GM19438 (cell line): ENCODE results near the gene DISP2.

Experiments
- ATAC-seq: cut with Tn5 transposase; IDR thresholded peaks from one replicate; pipeline ENCODE4 v1.9.1; 2021; ENCODE audit warnings: low read depth; ENCODE audit not compliant: unreplicated experiment

DISP2 gene

DNA sequence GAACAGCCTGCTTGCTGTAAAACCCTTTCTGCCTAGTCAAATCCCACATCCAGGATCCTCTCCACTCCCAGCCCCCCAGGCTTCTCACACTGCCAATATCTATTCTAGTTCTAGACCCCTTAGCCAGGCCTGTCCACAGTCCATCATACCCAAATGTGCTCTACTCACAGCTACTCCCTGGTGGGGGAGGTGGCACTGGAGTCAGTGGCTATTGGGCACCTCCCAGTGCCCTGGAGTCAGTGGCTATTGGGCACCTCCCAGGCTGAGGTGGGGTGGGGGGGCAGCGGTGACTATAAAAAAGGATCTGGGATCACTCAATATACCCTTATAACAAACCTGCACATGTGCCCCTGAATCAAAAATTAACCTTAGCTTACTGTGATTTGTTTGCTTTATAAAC, 773 bp upstream of the DISP2 start:
- no peak for ATAC-seq

- peak; percentile 27 for ATAC-seq
Observed at GRCh38 chr15:40358471-40359353, 693 bp downstream of the DISP2 start.

DNA sequence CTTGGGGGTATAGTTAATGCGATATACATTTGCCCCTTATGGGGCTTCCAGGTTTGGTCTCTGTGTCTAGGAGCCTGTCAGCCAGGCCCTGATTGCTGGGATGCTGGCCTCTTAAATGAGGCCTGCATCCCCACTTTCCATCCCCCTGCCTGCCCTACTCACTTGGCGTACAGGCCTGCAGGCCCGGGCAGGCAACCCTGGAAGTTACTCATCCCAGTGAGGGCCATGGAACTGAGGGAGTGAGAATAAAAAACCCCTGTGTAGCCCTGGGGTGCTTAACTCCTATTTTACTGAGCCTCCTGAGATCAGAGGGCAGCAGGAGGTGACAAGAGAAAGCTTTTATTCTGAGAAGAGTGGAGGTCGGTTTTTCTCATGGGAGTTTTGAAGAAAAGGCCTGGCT, 2.0 kb downstream of the DISP2 start:
- no peak for ATAC-seq

GRCh38 chr15:40361640-40362039, 3.6 kb downstream of the DISP2 start:
- no peak for ATAC-seq

- no peak for ATAC-seq
Observed at GRCh38 chr15:40363611-40364010, 5.6 kb downstream of the DISP2 start.

DNA sequence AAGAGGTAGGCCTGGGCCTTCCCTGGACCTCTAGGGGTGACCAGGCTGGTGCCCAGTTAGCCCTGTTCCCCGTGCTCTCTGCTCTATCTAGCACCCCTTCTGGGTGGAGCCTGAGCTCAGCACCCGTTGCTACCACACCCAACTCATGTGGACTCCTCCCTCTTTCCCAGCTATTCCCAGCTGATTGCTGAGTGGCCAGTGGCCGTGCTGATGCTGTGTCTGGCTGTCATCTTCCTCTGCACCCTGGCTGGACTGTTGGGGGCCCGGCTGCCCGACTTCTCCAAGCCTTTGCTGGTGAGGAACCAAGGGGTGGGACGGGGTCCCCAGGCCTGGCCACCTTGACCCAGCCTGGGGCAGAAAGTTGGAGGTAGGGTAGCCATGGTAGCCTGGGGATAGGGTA, 6.2 kb downstream of the DISP2 start:
- no peak for ATAC-seq

DNA sequence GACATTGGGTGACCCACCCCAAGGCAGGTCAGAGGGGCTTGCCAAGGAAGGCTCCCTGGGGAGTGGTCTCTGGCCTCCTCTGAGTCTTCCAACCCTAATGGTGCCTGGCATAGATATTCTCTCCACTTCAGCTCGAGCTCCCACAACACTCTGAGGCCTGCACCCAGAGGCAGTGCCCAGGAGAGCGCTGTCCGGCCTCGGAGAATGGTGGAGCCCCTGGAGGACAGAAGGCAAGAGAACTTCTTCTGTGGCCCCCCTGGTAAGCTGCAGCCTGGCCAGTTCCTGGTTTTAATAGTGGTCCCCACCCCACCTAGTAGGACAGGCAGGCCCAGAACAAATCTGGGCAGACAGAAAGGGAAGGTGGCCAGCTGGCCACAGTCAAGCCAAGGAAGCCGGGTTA, 7.0 kb downstream of the DISP2 start:
- no peak for ATAC-seq

DNA sequence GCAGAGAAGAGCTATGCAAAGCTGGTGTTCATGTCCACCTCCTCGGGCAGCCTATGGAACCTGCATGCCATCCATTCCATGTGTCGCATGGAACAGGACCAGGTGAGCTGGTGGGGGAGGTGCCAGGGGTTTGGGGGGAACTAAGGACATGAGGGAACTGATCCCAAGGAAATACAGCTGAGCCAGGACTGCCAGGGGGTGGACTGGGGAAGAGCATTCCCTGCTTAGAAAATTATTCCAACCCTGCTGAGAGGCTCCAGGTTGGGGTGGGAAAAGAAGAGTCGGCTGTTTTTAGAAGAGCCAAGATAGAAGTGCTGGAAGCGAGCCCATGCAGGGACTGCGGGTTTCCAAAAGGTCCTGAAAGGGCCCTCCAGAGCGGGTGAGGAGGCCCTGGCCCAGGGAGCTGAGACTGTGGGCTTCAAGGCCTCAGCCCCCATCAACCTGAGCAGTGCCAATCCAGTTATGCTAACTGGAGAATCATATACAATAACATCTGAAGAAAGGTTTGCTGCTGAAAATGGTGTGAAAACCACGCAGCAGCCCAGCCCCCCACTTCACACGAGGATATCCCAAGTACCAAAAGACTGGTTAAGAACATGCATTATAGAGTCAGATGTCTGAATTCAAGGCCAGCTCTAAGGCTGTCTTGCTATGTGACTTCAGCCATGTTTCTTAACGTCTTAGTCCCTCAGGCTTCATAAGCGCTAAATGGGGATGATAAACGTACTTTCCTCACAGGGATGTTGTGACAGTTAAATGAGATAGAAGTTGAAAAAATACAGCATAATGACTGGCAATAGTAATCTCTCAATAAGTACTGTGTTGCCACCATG, 7.8 kb downstream of the DISP2 start:
- ATAC-seq = no peak

DNA sequence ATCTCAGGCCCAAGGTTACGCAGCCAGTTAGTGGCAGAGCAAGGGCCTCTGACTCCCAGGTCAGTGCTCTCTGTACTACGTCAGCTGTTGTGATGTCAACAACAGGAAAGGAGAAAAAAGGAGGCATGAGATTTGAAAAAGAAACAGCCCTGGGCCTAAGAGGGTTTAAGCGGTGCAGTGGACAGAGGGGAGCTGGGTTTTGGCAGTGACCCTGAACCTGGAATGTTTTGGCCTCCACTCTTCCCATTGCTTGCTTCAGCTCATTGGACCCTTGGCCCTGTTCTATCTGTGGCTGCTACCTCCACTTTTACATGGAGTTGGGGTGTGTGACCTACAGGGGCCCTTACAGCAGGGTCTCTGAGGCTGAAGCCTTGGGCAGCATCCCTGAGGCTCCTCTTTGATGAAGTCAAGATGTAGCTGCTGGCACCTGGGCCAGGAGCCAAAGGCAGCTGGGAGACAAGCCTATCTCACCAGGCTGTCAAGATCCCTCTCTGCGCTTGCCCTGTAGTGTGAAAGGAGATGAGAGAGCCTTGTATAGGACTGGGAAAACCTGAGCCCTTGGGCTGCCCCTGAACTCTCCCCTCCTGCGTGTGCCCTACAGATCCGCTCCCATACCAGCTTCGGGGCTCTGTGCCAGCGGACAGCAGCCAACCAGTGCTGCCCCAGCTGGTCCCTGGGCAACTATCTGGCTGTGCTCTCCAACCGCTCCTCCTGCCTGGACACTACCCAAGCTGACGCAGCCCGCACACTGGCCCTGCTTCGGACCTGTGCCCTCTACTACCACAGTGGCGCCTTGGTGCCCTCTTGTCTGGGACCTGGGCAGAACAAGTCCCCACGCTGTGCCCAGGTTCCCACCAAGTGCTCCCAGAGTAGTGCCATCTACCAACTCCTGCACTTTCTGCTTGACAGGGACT, 8.7 kb downstream of the DISP2 start:
- ATAC-seq = no peak

DNA sequence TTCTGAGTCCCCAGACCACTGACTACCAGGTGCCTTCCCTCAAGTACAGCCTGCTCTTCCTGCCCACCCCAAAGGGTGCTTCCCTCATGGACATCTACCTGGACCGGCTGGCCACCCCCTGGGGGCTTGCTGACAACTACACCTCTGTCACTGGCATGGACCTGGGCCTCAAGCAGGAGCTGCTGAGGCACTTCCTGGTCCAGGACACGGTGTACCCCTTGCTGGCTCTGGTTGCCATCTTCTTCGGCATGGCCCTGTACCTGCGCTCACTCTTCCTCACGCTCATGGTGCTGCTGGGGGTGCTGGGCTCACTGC, 9.3 kb downstream of the DISP2 start:
- ATAC-seq = no peak

DNA sequence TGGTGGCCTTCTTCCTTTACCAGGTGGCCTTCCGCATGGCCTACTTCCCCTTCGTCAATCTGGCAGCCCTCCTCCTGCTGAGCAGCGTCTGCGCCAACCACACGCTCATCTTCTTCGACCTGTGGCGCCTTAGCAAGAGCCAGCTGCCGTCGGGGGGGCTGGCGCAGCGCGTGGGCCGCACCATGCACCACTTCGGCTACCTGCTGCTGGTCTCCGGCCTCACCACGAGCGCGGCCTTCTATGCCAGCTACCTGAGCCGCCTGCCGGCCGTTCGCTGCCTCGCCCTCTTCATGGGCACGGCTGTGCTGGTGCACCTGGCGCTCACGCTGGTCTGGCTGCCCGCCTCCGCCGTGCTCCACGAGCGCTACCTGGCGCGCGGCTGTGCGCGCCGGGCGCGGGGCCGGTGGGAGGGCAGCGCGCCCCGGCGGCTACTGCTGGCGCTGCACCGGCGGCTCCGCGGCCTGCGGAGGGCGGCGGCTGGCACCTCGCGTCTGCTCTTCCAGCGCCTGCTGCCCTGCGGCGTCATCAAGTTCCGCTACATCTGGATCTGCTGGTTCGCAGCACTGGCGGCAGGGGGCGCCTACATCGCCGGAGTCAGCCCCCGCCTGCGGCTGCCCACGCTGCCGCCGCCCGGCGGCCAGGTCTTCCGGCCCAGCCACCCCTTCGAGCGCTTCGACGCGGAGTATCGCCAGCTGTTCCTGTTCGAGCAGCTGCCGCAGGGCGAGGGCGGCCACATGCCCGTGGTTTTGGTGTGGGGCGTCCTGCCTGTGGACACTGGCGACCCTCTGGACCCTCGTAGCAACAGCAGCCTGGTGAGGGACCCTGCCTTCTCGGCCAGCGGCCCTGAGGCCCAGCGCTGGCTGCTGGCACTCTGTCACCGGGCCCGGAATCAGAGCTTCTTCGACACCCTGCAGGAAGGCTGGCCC, 9.9 kb downstream of the DISP2 start:
- peak; percentile 82 for ATAC-seq

DNA sequence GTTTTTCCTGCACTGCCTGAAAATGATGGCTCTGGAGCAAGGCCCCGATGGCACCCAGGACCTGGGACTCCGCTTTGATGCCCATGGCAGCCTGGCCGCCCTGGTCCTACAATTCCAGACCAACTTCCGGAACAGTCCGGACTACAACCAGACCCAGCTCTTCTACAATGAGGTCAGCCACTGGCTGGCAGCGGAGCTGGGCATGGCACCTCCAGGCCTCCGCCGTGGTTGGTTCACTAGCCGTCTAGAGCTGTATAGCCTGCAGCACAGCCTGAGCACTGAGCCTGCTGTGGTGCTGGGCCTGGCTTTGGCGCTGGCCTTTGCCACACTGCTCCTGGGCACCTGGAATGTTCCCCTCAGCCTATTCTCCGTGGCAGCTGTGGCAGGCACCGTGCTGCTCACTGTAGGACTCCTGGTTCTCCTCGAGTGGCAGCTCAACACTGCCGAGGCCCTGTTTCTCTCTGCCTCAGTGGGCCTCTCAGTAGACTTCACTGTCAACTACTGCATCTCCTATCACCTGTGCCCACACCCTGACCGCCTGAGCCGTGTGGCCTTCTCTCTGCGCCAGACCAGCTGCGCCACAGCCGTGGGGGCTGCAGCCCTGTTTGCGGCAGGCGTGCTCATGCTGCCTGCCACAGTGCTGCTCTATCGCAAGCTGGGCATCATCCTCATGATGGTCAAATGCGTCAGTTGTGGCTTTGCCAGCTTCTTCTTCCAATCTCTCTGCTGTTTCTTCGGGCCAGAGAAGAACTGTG, 10.9 kb downstream of the DISP2 start:
- no peak for ATAC-seq

GRCh38 chr15:40369474-40369869, 11.5 kb downstream of the DISP2 start:
- ATAC-seq = no peak

DNA sequence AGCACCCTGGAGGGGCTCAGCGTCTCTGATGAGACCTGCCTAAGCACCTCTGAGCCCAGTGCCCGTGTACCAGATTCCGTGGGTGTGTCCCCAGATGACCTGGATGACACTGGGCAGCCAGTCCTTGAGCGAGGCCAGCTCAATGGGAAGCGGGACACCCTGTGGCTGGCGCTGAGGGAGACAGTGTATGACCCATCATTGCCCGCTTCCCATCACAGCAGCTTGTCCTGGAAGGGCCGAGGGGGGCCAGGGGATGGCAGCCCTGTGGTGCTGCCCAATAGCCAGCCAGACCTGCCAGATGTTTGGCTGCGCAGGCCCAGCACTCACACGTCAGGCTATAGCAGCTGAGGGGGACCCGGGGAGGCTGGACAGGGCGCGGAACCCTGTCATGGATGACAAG, 12.0 kb downstream of the DISP2 start:
- no peak for ATAC-seq

DNA sequence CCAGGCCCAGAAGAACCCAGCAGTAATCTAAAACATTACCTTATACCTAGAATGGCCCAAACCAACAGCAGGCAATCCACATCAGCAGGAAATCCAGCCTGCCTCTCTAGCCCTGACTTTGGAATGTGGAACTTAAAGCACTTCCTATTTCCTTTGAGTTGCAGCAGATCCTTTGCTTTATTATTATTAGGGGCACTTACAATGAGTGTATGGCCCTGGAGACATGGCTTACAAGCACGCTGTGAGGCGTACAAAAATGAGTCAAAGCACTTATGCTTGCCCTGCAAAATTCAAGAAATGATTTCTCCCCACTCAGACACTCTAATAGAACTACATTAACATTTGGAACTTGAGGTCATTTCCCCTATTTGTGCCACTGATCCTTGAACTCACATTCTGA, 15.0 kb downstream of the DISP2 start:
- no peak for ATAC-seq

GRCh38 chr15:40377606-40378005, 19.6 kb downstream of the DISP2 start:
- no peak for ATAC-seq

DNA sequence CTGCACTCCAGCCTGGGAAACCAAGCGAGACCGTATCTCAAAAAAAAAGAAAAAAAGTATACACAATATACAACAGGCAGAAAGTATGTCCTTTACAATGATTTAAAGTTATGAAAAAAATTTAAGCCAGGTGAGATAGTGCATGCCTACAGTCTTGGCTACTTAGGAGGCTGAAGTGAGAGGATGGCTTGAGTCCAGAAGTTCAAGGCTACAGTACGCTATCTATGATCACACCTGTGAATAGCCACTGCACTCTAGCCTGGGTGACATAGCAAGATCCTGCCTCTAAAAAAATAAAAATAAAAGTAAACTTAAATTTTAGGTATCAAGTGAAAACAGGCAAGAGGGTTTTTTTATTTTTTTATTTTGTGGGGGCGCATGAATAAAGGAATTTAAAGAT, 21.4 kb downstream of the DISP2 start:
- no peak for ATAC-seq

DNA sequence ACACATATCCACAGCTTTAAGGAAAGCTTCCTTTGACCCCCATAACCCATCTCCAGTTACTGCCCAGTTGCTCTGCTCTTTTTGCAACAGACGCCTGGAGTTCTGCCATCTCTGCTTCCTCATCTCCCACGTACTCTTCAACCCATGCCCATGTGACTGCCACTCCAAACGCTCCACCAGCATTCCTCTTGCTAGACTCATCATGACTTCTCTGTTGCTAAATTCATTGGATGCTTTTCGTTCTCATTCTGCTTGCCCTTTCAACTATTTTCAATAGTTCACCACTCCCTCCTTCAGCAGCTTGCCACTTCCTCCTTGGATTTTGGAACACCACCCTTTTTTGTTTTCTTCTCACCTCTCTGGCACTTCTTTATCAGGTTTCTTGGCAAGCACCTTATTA, 21.8 kb downstream of the DISP2 start:
- no peak for ATAC-seq

DNA sequence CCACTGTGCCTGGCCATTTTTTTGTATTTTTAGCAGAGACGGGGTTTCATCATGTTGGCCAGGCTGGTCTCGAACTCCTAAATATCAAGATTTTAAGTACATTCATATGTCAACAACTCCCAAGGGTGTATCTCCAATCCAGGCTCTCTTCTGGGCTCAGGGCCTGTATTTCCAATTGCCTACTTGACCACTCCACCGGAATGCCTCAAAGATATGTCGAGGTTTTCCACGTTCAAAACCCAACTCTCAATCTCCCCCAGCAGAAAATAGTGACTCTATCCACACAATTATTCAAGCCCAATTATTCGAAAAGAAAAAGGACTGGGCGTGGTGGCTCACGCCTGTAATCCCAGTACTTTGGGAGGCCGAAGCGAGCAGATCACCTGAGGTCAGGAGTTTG, 22.6 kb downstream of the DISP2 start:
- ATAC-seq = no peak
